Measurements from ENCODE around the gene SSMEM1.
"Not testable (repeated sequence)": the region's sequence is repeated elsewhere in the genome, so short reads cannot be mapped to it uniquely, and the experiment has no call there.

The SSMEM1 gene

GRCh38 chr7:130207642-130208041, at the start of gene SSMEM1:
Gene SSMEM1, plus strand, starts transcription at chr7:130207860. Its CDS starts 51 bp downstream, at chr7:130207911.
- peak; percentile 36 for DNase-seq

- no peak for DNase-seq
These were observed 47.6 kb upstream of the SSMEM1 start for GRCh38 chr7:130160023-130160422.

GRCh38 chr7:130160455-130160854, 47.2 kb upstream of the SSMEM1 start:
- DNase-seq = no peak

- DNase-seq = no peak
These were observed 45.5 kb upstream of the SSMEM1 start for GRCh38 chr7:130162196-130162595.

- no peak for DNase-seq
These were observed 33.3 kb upstream of the SSMEM1 start for GRCh38 chr7:130174237-130174959.

GRCh38 chr7:130178251-130178650, 29.4 kb upstream of the SSMEM1 start:
- DNase-seq = no peak

GRCh38 chr7:130179631-130180030, 28.0 kb upstream of the SSMEM1 start:
- DNase-seq = no peak

- DNase-seq = no peak
These were observed 26.9 kb upstream of the SSMEM1 start for GRCh38 chr7:130180571-130181262.

- no peak for DNase-seq
These were observed 26.4 kb upstream of the SSMEM1 start for GRCh38 chr7:130181263-130181605.

GRCh38 chr7:130182990-130183389, 24.7 kb upstream of the SSMEM1 start:
- DNase-seq = no peak

GRCh38 chr7:130184349-130184748, 23.3 kb upstream of the SSMEM1 start:
- not testable (repeated sequence) for DNase-seq

GRCh38 chr7:130187360-130187759, 20.3 kb upstream of the SSMEM1 start:
- DNase-seq = no peak

- DNase-seq = no peak
These were observed 18.3 kb upstream of the SSMEM1 start for GRCh38 chr7:130189343-130189742.

GRCh38 chr7:130191791-130192190, 15.9 kb upstream of the SSMEM1 start:
- no peak for DNase-seq

GRCh38 chr7:130195396-130195795, 12.3 kb upstream of the SSMEM1 start:
- no peak for DNase-seq

GRCh38 chr7:130196476-130196875, 11.2 kb upstream of the SSMEM1 start:
- no peak for DNase-seq

GRCh38 chr7:130197094-130197493, 10.6 kb upstream of the SSMEM1 start:
- DNase-seq = no peak

GRCh38 chr7:130201796-130202195, 5.9 kb upstream of the SSMEM1 start:
- DNase-seq = no peak

GRCh38 chr7:130205084-130205947, 2.3 kb upstream of the SSMEM1 start, which contains the start of gene TMEM209:
Gene TMEM209, minus strand, starts transcription at chr7:130205406. Its CDS starts 31 bp downstream, at chr7:130205375.
- peak; percentile 99 for DNase-seq

- no peak for DNase-seq
These were observed 627 bp upstream of the SSMEM1 start for GRCh38 chr7:130207033-130207432.

GRCh38 chr7:130208516-130208915, 856 bp downstream of the SSMEM1 start:
- no peak for DNase-seq

- no peak for DNase-seq
These were observed 2.7 kb downstream of the SSMEM1 start for GRCh38 chr7:130210181-130210935.

GRCh38 chr7:130213828-130214227, 6.2 kb downstream of the SSMEM1 start:
- DNase-seq = no peak
